ENCODE results near the gene SHE.

Gene SHE

GRCh38 chr1:154481053-154481452 lies 21.2 kb downstream of the SHE start:
- Histone ChIP-seq H3K4me3 (ENCODE audit: insufficient read depth, low read length, poor library complexity, severe bottlenecking) (no peak overlapping the region), H3F3A (ENCODE audit: insufficient read depth) (0 out of 2 replicates have a peak, but pooled peaks cover 3% of the 10 kb centered on the region), H3K27ac (ENCODE audit: low read depth, low read length) (no peak overlapping the region), H3K9me2 (replicated peaks; ENCODE audit: insufficient read depth, low read length) (no peaks in the 10 kb centered on the region), H3K9me3 (ENCODE audit: insufficient read depth, low read length) (no peaks in the 10 kb centered on the region), H3K9ac (ENCODE audit: low read length) (no peak overlapping the region), H3K27me3 (ENCODE audit: low read length) (no peaks in the 10 kb centered on the region), H3K4me2 (ENCODE audit: low read depth, low read length, poor library complexity, severe bottlenecking) (no peak overlapping the region), H2AFZ (ENCODE audit: low read depth, low read length, severe bottlenecking) (no peak overlapping the region), H4K20me1 (ENCODE audit: low read depth, low read length) (no peaks in the 10 kb centered on the region), H3K79me2 (ENCODE audit: insufficient read depth, low read length) (no peaks in the 10 kb centered on the region), H3K36me3 (ENCODE audit: low read length) (no peaks in the 10 kb centered on the region)
- TF ChIP-seq, protein P1, sequence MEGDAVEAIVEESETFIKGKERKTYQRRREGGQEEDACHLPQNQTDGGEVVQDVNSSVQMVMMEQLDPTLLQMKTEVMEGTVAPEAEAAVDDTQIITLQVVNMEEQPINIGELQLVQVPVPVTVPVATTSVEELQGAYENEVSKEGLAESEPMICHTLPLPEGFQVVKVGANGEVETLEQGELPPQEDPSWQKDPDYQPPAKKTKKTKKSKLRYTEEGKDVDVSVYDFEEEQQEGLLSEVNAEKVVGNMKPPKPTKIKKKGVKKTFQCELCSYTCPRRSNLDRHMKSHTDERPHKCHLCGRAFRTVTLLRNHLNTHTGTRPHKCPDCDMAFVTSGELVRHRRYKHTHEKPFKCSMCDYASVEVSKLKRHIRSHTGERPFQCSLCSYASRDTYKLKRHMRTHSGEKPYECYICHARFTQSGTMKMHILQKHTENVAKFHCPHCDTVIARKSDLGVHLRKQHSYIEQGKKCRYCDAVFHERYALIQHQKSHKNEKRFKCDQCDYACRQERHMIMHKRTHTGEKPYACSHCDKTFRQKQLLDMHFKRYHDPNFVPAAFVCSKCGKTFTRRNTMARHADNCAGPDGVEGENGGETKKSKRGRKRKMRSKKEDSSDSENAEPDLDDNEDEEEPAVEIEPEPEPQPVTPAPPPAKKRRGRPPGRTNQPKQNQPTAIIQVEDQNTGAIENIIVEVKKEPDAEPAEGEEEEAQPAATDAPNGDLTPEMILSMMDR (IDR thresholded peaks at IDR 0.05; ENCODE audit: insufficient read depth, low read length, poor library complexity, severe bottlenecking), result no peak

DNA sequence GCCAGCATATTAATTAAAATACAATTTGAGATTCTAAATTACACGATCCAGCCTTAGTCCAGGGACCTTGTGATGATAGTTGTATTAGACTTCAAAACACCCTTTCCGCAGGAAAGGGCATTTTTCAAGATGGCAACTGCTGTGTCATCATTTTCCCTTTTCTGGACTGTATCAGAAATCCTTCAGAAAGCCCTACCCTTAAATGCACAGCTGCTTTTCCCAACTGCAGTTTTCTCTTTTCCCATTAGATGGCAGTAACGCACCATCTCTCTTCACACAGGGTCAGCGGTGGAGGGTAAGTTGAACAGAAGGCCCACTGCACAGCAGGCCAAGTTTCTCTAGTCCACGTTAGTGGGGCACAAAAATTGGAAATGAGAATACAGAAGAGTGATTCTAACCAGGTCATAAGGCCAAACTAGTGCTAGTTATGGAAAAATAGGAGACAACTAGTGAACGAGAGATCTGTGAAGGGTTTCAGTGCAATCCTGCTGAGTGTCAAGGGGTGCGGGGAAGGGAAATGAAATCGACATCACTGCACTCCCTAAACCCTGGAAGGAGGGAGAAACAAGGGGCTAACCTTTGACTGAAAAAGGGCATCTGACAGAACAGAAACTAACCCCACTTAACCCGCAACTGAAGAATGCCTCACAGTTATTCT lies 22.3 kb downstream of the SHE start:
- H3K27me3 ChIP-seq (ENCODE audit: low read length), result no peaks in the 10 kb centered on the region
- no peaks in the 10 kb centered on the region for H4K20me1 ChIP-seq (ENCODE audit: low read depth, low read length)
- TF ChIP-seq, protein P1 (IDR thresholded peaks at IDR 0.05; ENCODE audit: insufficient read depth, low read length, poor library complexity, severe bottlenecking), result peak; percentile 88
- TF ChIP-seq EZH2phosphoT487 (conservative IDR thresholded peaks at IDR 0.05; ENCODE audit: low read length), result no peak
- H2AFZ ChIP-seq (ENCODE audit: low read depth, low read length, severe bottlenecking), result peak overlapping the region; percentile 29
- H3K9ac ChIP-seq (ENCODE audit: low read length), result no peak overlapping the region
- no peaks in the 10 kb centered on the region for H3K79me2 ChIP-seq (ENCODE audit: insufficient read depth, low read length)
- no peaks in the 10 kb centered on the region for H3K36me3 ChIP-seq (ENCODE audit: low read length)
- H3F3A ChIP-seq (ENCODE audit: insufficient read depth), result 0 out of 2 replicates have a peak, but pooled peaks cover 3% of the 10 kb centered on the region
- no peaks in the 10 kb centered on the region for H3K9me2 ChIP-seq (replicated peaks; ENCODE audit: insufficient read depth, low read length)
- H3K27ac ChIP-seq (ENCODE audit: low read depth, low read length), result no peak overlapping the region
- no peak overlapping the region for H3K4me3 ChIP-seq (ENCODE audit: insufficient read depth, low read length, poor library complexity, severe bottlenecking)
- H3K9me3 ChIP-seq (ENCODE audit: insufficient read depth, low read length), result no peaks in the 10 kb centered on the region
- no peak overlapping the region for H3K4me2 ChIP-seq (ENCODE audit: low read depth, low read length, poor library complexity, severe bottlenecking)

- Histone ChIP-seq H3K27me3 (ENCODE audit: low read length) (no peaks in the 10 kb centered on the region), H3K4me2 (ENCODE audit: low read depth, low read length, poor library complexity, severe bottlenecking) (no peak overlapping the region)
These were observed 23.6 kb downstream of the SHE start for GRCh38 chr1:154478639-154479038.

More at GRCh38 chr1:154478639-154479038, 23.6 kb downstream of the SHE start:
- Histone ChIP-seq H4K20me1 (ENCODE audit: low read depth, low read length) (no peaks in the 10 kb centered on the region), H3K9me3 (ENCODE audit: insufficient read depth, low read length) (no peaks in the 10 kb centered on the region), H3K9me2 (replicated peaks; ENCODE audit: insufficient read depth, low read length) (no peaks in the 10 kb centered on the region), H3K79me2 (ENCODE audit: insufficient read depth, low read length) (no peaks in the 10 kb centered on the region), H3K9ac (ENCODE audit: low read length) (no peak overlapping the region), H3F3A (ENCODE audit: insufficient read depth) (0 out of 2 replicates have a peak, but pooled peaks cover 3% of the 10 kb centered on the region), H3K36me3 (ENCODE audit: low read length) (no peaks in the 10 kb centered on the region), H3K4me3 (ENCODE audit: insufficient read depth, low read length, poor library complexity, severe bottlenecking) (no peak overlapping the region), H3K27ac (ENCODE audit: low read depth, low read length) (no peak overlapping the region), H2AFZ (ENCODE audit: low read depth, low read length, severe bottlenecking) (peak overlapping the region; percentile 49)
- TF ChIP-seq, protein P1 (IDR thresholded peaks at IDR 0.05; ENCODE audit: insufficient read depth, low read length, poor library complexity, severe bottlenecking), result no peak
- no peak for TF ChIP-seq EZH2phosphoT487 (conservative IDR thresholded peaks at IDR 0.05; ENCODE audit: low read length)
